Activated CD4-positive, alpha-beta T cell treated with anti-CD3 and anti-CD28 coated beads, Interleukin-2, amount 10 ng/mL, durations not matched to agents 24 days and 14 days (primary cell): ENCODE data around the gene PTPN1. TPM values are rescaled to one million over a fixed set of nuclear protein-coding genes. Genes with fewer than 3 reads are reported as not detected.
A peak's percentile ranks its signal among the peaks of the same experiment; 100 is the strongest.

ENCODE experiments used
- DNase-seq: peaks from one replicate; pipeline ENCODE4 v3.0.0; 2022
- H3K27ac Mint-ChIP-seq: one replicate; pipeline ENCODE4 v1.8.0; 2022; ENCODE audit warnings: mild to moderate bottlenecking, mixed read lengths
- H3K27me3 Mint-ChIP-seq: one replicate; pipeline ENCODE4 v1.8.0; 2022; ENCODE audit warnings: mixed read lengths
- H3K36me3 Mint-ChIP-seq: one replicate; pipeline ENCODE4 v1.8.0; 2022; ENCODE audit warnings: low read depth, mild to moderate bottlenecking, mixed read lengths
- H3K4me1 Mint-ChIP-seq: one replicate; pipeline ENCODE4 v1.8.0; 2021; ENCODE audit warnings: mixed read lengths
- H3K4me3 Mint-ChIP-seq: one replicate; pipeline ENCODE4 v1.8.0; 2022; ENCODE audit warnings: mild to moderate bottlenecking, moderate library complexity, mixed read lengths
- H3K9me3 Mint-ChIP-seq: one replicate; pipeline ENCODE4 v1.8.0; 2021; ENCODE audit warnings: mixed read lengths
- intact Hi-C: fragments of 100-400 bp; cut with micrococcal nuclease; formaldehyde crosslinking; loops from one replicate; pipeline ENCODE4 v1.15.1; 2023
- total RNA-seq: library from RNA; stranded (reverse); gene quantifications from 2 replicates; pipeline ENCODE4 v1.2.3, GENCODE V29; 2022

The PTPN1 gene
- total RNA-seq, 1 donor from 2014 or later: 62.9 TPM

DNA sequence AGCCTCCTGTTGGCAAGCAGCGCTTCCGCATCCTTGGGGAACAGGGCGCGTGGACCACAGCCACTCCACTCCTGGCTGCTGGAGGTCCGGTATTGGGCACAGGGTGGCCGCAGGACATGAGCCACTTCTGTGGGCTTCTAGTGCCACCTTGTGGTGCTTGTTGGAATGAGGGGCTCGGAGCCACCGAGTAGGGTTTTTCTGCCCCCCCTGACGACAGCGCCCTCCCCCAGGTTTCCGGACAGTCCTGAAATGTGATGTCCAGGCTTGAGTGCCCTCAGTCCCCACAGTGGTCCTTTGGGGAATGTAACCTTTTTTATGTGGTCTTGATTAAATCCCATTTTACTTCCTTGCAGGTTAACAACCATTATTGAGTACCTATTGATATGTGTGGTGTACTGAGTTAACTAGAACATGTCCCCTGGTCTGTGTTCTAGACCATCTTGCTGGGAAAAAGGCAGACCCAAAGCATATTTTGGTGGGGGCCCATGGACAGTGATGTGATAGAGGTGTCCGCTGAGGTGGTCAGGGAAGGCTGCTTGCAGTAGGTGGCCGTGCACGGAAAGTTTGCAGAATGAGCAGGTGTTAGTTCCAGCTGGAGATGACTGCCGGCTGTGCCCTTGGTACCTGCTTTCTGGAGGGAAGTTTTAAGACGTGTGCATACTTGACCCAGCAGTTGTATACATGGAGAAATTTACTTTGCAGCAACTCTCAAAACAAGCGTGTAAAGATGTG is 70.0 kb downstream of the PTPN1 start:
- Mint-ChIP-seq H3K27me3 (no peaks in the 10 kb centered on the region), H3K4me1 (peaks cover 2% of the 10 kb centered on the region), H3K36me3 (peaks cover 63% of the 10 kb centered on the region), H3K27ac (no peak overlapping the region), H3K4me3 (no peak overlapping the region), H3K9me3 (no peaks in the 10 kb centered on the region)
- intact Hi-C loops: no loop called here
- DNase-seq: peak; percentile 83

DNA sequence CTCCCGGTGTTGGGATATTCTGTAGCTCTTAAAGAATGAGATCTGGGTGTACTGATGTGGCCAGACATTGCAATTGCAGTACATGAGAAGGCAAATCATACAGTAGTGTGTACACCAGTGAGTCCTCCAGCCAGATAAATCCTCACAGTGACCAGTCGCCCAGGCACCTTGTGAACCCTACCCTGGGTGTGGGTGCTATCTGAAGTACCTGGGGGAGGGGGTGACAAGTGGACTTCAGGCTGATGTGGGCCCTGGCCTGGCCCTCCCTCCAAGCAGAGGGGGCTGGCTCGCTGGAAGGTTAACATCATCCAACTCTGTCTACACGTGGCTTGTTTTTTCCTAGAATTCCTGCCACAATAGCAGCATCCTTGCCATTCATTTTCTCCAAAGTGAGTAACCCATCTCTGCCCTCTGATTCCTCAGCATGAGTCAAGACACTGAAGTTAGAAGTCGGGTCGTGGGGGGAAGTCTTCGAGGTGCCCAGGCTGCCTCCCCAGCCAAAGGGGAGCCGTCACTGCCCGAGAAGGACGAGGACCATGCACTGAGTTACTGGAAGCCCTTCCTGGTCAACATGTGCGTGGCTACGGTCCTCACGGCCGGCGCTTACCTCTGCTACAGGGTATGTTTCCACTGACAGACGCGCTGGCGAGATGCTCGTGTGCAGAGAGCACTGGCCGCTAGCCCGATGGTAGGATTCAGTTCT is 70.8 kb downstream of the PTPN1 start:
- Mint-ChIP-seq H3K4me3 (no peak overlapping the region), H3K36me3 (peaks cover 59% of the 10 kb centered on the region), H3K27ac (no peak overlapping the region), H3K9me3 (no peaks in the 10 kb centered on the region), H3K4me1 (peaks cover under 1% of the 10 kb centered on the region), H3K27me3 (no peaks in the 10 kb centered on the region)
- intact Hi-C loops: no loop called here
- no peak for DNase-seq

DNA sequence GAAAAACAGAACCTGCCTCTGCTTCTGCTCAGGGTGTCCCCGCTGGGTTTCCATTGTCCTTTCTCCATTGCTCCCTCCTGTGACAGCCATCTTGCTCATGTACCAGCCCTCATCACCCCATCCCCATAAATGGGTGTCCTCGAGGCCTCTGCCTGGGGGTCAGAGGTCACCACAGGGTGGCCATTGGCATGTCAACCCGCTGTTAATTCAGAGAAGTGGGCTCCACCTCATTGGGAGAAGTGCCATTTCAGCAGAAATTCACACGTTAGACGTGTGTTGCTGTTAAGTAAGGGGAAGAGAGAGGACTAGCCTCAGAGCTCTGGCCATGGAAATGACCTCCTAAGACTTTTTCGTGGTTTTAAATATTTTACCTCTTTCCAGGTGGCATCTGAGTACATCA is 71.9 kb downstream of the PTPN1 start:
- Mint-ChIP-seq H3K4me1 (no peaks in the 10 kb centered on the region), H3K27me3 (no peaks in the 10 kb centered on the region), H3K36me3 (peaks cover 63% of the 10 kb centered on the region), H3K27ac (no peak overlapping the region), H3K4me3 (no peak overlapping the region), H3K9me3 (no peaks in the 10 kb centered on the region)
- intact Hi-C loops: no loop called here
- no peak for DNase-seq

DNA sequence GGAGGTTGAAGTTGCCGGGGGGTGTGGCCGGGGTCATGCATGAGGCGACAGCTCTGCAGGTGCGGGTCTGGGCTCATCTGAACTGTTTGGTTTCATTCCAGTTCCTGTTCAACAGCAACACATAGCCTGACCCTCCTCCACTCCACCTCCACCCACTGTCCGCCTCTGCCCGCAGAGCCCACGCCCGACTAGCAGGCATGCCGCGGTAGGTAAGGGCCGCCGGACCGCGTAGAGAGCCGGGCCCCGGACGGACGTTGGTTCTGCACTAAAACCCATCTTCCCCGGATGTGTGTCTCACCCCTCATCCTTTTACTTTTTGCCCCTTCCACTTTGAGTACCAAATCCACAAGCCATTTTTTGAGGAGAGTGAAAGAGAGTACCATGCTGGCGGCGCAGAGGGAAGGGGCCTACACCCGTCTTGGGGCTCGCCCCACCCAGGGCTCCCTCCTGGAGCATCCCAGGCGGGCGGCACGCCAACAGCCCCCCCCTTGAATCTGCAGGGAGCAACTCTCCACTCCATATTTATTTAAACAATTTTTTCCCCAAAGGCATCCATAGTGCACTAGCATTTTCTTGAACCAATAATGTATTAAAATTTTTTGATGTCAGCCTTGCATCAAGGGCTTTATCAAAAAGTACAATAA is 72.5 kb downstream of the PTPN1 start:
- no peaks in the 10 kb centered on the region for H3K4me1 Mint-ChIP-seq
- no peak overlapping the region for H3K4me3 Mint-ChIP-seq
- H3K9me3 Mint-ChIP-seq: no peaks in the 10 kb centered on the region
- H3K27ac Mint-ChIP-seq: no peak overlapping the region
- peaks cover 63% of the 10 kb centered on the region for H3K36me3 Mint-ChIP-seq
- H3K27me3 Mint-ChIP-seq: no peaks in the 10 kb centered on the region
- DNase-seq: no peak
- intact Hi-C loops: no loop called here

DNA sequence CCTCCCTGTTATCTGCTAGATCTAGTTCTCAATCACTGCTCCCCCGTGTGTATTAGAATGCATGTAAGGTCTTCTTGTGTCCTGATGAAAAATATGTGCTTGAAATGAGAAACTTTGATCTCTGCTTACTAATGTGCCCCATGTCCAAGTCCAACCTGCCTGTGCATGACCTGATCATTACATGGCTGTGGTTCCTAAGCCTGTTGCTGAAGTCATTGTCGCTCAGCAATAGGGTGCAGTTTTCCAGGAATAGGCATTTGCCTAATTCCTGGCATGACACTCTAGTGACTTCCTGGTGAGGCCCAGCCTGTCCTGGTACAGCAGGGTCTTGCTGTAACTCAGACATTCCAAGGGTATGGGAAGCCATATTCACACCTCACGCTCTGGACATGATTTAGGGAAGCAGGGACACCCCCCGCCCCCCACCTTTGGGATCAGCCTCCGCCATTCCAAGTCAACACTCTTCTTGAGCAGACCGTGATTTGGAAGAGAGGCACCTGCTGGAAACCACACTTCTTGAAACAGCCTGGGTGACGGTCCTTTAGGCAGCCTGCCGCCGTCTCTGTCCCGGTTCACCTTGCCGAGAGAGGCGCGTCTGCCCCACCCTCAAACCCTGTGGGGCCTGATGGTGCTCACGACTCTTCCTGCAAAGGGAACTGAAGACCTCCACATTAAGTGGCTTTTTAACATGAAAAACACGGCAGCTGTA is 73.4 kb downstream of the PTPN1 start:
- Mint-ChIP-seq H3K9me3 (no peaks in the 10 kb centered on the region), H3K27me3 (no peaks in the 10 kb centered on the region), H3K4me1 (no peaks in the 10 kb centered on the region), H3K4me3 (no peak overlapping the region), H3K27ac (no peak overlapping the region), H3K36me3 (peaks cover 60% of the 10 kb centered on the region)
- no peak for DNase-seq
- intact Hi-C loops: no loop called here

DNA sequence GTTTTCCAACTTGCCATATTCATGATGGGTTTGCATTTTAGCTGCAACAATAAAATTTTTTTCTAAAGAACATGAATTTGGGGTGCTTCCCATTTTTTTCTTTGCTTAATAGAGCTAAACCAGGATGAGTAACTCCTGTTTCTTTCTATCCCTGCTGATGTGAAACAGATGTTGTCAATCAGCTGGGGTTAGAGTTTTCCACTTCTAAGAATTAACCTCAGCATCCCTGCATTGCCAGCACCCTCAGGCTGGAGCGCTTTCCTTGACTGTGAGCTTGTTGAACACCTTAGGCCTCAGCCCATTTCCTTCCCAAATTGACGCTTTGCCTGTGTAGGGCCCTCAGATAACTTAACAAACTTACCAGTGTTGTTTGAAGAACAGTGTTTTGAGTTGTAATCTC is 74.5 kb downstream of the PTPN1 start:
- no peak overlapping the region for H3K27ac Mint-ChIP-seq
- H3K4me3 Mint-ChIP-seq: no peak overlapping the region
- no peak for DNase-seq
- H3K4me1 Mint-ChIP-seq: no peaks in the 10 kb centered on the region
- H3K36me3 Mint-ChIP-seq: peaks cover 51% of the 10 kb centered on the region
- H3K27me3 Mint-ChIP-seq: no peaks in the 10 kb centered on the region
- H3K9me3 Mint-ChIP-seq: no peaks in the 10 kb centered on the region
- intact Hi-C loops: no loop called here

DNA sequence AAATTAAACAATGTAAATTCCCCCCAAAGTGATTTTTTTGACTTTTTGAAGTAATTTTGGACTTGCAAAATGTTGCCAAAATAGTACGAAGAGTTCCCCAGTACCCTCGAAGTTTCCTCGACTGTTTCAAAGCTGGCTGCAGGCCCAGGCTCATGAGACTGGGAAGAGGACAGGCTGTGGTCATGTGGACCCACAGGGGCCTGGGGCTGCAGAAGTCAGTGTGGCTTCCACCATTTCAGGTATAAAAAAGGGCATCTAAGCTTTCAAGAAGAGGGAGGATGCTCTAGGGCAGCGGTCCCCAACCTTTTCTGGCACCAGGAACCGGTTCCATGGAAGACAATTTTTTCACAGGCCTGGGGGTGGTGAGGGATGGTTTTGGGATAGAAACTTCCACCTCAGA is 75.0 kb downstream of the PTPN1 start:
- H3K4me3 Mint-ChIP-seq: no peak overlapping the region
- no peaks in the 10 kb centered on the region for H3K27me3 Mint-ChIP-seq
- no peaks in the 10 kb centered on the region for H3K4me1 Mint-ChIP-seq
- intact Hi-C loops: no loop called here
- no peaks in the 10 kb centered on the region for H3K9me3 Mint-ChIP-seq
- DNase-seq: no peak
- peaks cover 46% of the 10 kb centered on the region for H3K36me3 Mint-ChIP-seq
- no peak overlapping the region for H3K27ac Mint-ChIP-seq

DNA sequence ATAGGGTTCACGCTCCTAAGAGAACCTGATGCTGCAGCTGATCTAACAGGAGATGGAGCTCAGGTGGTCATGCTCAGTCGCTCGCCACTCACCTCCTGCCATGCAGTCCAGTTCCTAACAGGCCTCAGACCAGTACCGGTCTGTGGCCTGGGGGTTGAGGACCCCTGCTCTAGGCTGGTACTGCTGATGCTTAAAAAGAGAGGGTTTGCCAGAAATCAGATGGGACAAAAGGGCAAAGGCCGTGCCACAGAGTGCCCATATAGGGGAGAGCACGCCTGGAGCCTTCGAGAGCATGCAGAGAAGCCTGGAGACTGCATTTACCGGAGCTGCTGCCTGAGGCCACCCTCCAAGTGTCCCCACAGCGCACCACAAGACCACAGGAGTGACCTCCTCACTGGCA is 75.5 kb downstream of the PTPN1 start:
- no peaks in the 10 kb centered on the region for H3K27me3 Mint-ChIP-seq
- no peaks in the 10 kb centered on the region for H3K4me1 Mint-ChIP-seq
- intact Hi-C loops: no loop called here
- DNase-seq: no peak
- H3K36me3 Mint-ChIP-seq: peaks cover 42% of the 10 kb centered on the region
- H3K27ac Mint-ChIP-seq: no peak overlapping the region
- no peaks in the 10 kb centered on the region for H3K9me3 Mint-ChIP-seq
- no peak overlapping the region for H3K4me3 Mint-ChIP-seq

DNA sequence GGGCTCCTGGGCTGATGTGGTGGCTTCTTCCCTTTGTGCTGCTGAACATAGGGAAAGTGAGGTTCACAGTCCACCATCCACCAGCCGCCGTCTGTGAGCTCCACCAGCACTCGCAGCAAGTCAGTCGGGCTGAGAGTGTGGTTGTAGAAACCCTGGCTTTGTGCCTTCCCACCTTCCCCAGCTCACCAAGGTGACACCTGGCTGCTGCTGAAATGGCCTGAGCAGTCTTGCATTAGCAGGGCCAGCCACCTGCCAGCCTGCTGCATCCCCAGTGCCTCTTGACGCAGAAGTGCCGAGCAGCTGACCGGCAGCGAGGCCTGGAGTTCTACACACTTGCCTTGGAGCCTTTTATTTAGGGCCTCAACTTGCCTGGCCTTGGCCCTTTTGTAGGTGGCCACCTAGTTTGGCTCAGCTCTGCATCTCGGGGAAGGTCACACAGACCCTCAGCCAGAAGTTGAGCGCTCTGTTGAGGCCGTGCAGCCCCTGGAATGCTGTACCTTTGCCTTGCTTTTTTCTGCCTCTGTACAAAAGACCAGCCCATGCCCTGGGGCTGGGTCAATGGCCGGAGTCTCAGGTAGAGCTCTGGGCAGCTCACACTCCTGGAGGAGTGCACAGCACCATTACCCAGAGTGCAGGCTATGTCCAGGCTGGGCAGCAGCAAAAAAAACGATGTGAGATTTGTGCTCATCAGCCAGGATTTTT is 76.5 kb downstream of the PTPN1 start:
- no peak overlapping the region for H3K27ac Mint-ChIP-seq
- H3K9me3 Mint-ChIP-seq: no peaks in the 10 kb centered on the region
- H3K4me3 Mint-ChIP-seq: no peak overlapping the region
- no peaks in the 10 kb centered on the region for H3K27me3 Mint-ChIP-seq
- intact Hi-C loops: no loop called here
- peaks cover 36% of the 10 kb centered on the region for H3K36me3 Mint-ChIP-seq
- no peak for DNase-seq
- no peaks in the 10 kb centered on the region for H3K4me1 Mint-ChIP-seq

DNA sequence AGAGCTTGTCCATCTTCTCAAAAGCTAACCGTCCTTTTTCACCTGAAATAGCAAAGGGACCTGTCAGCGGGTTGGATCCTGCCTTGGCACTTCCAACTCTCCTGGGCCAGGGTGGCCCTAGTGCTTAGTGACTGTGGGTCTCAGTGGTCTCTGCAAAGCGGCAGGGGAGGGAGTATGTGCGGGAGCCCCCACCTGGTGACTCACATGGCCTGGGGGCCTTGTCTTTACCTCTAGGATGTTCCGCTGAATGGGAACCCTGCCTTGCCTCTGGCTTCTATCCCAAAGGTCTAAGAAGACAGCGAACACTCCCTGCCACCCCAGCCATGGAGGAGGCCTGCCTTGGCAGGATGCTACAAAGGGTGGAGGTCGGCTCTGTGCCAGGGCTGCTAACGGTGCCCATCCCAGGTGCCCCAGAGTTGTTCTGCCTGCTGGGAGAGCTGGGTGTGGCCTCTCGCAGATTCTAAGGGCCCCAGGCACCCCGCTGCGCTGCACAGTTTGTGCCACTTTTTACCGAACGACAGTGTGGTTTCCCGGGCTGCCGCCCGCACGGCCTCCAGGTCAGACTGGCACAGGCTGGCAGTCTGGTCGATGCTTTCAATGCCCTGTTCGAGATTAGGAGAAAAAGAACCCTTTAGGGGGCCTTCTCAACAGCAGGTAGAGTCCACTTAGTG is 77.2 kb downstream of the PTPN1 start:
- Mint-ChIP-seq H3K27ac (no peak overlapping the region), H3K9me3 (no peaks in the 10 kb centered on the region), H3K27me3 (no peaks in the 10 kb centered on the region)

DNA sequence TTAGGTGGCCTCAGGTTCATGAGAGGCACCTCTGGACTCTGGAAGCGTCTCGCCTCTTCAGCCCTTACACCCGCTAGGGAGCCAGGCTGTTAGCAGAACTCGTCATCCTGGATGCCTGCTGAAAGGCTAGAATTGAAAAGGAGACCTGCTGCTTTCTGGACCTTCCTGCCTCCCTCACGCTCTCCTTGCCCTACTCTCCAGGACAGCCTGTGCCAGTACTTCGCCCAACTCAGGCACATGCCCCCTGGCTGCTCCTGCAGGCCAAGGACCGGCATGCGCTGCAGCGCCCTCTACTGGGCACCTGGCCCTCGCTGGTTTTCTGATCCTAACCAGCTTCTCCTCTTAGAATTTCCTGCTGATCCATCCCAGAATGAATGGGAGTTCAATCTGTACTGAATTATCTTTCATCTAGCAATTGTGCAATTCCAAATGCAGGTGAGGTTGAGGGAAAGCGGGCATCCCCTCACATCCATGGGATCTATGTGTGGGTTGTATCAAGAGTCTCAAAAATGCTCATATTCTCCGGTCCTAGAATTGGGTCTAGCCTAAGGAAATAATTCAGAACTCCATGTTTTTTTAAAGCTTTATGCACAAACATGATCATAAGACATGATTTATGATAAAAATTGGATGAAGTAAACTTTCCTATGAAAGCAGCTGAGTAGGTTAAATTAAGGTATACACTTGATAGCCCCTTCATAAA is 78.0 kb downstream of the PTPN1 start:
- no peaks in the 10 kb centered on the region for H3K9me3 Mint-ChIP-seq
- intact Hi-C loops: no loop called here
- no peak overlapping the region for H3K4me3 Mint-ChIP-seq
- H3K27me3 Mint-ChIP-seq: no peaks in the 10 kb centered on the region
- H3K4me1 Mint-ChIP-seq: no peaks in the 10 kb centered on the region
- H3K27ac Mint-ChIP-seq: peak overlapping the region; percentile 17
- DNase-seq: peak; percentile 92
- H3K36me3 Mint-ChIP-seq: peaks cover 25% of the 10 kb centered on the region

More for the DNA sequence above, 77.2 kb downstream of the PTPN1 start:
- intact Hi-C loops: no loop called here
- no peak overlapping the region for H3K4me3 Mint-ChIP-seq
- H3K4me1 Mint-ChIP-seq: no peaks in the 10 kb centered on the region
- DNase-seq: no peak
- peaks cover 31% of the 10 kb centered on the region for H3K36me3 Mint-ChIP-seq

DNA sequence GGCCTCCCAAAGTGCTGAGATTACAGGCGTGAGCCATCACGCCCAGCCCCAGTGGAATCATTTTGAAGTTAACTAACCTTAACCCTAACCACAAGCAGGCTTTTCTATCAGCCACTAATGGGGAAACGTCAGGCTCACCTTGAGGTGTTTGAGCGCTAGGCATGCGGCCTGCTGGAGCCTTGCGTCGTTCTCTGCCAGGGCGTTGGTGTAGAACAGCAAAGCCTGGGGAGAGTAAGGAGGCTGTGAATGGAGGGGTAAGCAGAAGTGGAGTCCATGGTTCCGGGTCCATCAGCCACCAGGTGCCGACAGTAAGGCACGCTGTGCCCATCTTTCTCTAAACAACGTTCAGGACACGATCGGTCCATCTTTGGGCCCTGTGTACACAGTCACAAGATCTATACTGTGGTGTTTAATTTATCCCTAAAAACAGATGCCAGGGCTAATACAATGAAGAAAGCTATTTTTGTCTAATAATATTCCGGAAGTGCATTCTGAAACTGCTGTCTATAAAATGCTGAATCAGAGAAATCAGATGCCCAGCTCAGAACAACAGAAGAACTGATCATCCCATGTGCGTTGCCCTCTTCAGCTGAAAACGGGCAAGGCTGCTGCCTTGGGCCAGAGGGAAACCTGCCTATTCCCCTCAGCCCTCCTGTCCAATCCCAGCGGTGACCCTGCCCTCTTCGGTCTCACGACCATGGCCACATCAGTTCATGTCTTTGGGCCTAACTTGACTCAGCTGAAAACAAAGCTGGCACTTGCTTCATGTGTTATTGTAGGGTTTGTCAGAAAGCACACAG is 79.6 kb downstream of the PTPN1 start:
- no peak for DNase-seq
- Mint-ChIP-seq H3K27ac (no peak overlapping the region), H3K36me3 (peaks cover 21% of the 10 kb centered on the region), H3K9me3 (no peaks in the 10 kb centered on the region), H3K4me3 (no peak overlapping the region), H3K27me3 (no peaks in the 10 kb centered on the region), H3K4me1 (no peaks in the 10 kb centered on the region)
- intact Hi-C loops: no loop called here
